Uterus (tissue), 4 donors: ENCODE measurements around the gene NUP42. TPM values are rescaled to one million over a fixed set of nuclear protein-coding genes. Genes with fewer than 3 reads are reported as not detected.
A peak's percentile ranks its signal among the peaks of the same experiment; 100 is the strongest.

ENCODE experiments used
- DNase-seq, 2 donors: peaks; one replicate each; pipeline ENCODE4 v3.0.0-alpha.2; 2019 to 2020
- H3K27ac ChIP-seq, 2 donors: fragments of 200-600 bp; sonication (generic); 1 replicate in 1 of 2; 2 replicates in 1 of 2; pipeline ENCODE4 v1.5.1; 2016 to 2018
- H3K27me3 ChIP-seq, 2 donors: fragments of 200-600 bp; sonication (generic); one replicate each; pipeline ENCODE4 v1.5.1; 2018 to 2019; ENCODE audit warnings: control low read depth in 1 of 2
- H3K36me3 ChIP-seq, 2 donors: fragments of 200-600 bp; sonication (generic); one replicate each; pipeline ENCODE4 v1.5.1; 2019; ENCODE audit warnings: control low read depth in 1 of 2
- H3K4me1 ChIP-seq, 2 donors: fragments of 200-600 bp; sonication (generic); one replicate each; pipeline ENCODE4 v1.5.1; 2018 to 2019; ENCODE audit warnings: control low read depth in 1 of 2
- H3K4me3 ChIP-seq, 2 donors: fragments of 200-600 bp; sonication (generic); 1 replicate in 1 of 2; 2 replicates in 1 of 2; pipeline ENCODE4 v1.5.1; 2018 to 2019; ENCODE audit warnings: mild to moderate bottlenecking in 1 of 2
- H3K9me3 ChIP-seq, 2 donors: fragments of 200-600 bp; sonication (generic); one replicate each; pipeline ENCODE4 v1.5.1; 2019; ENCODE audit warnings: control low read depth in 1 of 2
- POLR2A ChIP-seq, 2 donors: fragments of 450-650 bp; IDR thresholded peaks; one replicate each; pipeline ENCODE4 v1.6.1; 2016; ENCODE audit warnings: antibody characterized with exemption in 2 of 2, mild to moderate bottlenecking in 1 of 2, moderate library complexity in 1 of 2
- intact Hi-C: fragments of 100-400 bp; cut with DNase I; formaldehyde crosslinking; loops from one replicate; pipeline ENCODE4 v1.15.1; 2023; ENCODE audit warnings: low total_unique reads
- total RNA-seq, 4 donors: library from RNA; depleted of rRNA in 3 of 4; stranded (reverse); fragments of >200 nt in 3 of 4; gene quantifications; one replicate each; pipeline versions ENCODE4 v1.1.0 to v1.2.4, GENCODE V29; 2014 to 2023
- TF ChIP-seq, protein P1 (sequence below), 4 experiments: fragments of 200-600 bp in 2 of 4; fragments of 450-650 bp in 2 of 4; sonication (generic) in 2 of 4; IDR thresholded peaks; one replicate each; pipeline ENCODE4 v1.5.1; 2016 to 2019; ENCODE audit warnings: antibody characterized with exemption in 4 of 4, mild to moderate bottlenecking in 2 of 4, moderate library complexity in 1 of 4
- donor health status: DM: yes; HTN: yes; CAD: no.

The NUP42 gene
- total RNA-seq, 4 donors from 2014 or later: 20.6 to 58.3 (median 36.1) TPM

DNA sequence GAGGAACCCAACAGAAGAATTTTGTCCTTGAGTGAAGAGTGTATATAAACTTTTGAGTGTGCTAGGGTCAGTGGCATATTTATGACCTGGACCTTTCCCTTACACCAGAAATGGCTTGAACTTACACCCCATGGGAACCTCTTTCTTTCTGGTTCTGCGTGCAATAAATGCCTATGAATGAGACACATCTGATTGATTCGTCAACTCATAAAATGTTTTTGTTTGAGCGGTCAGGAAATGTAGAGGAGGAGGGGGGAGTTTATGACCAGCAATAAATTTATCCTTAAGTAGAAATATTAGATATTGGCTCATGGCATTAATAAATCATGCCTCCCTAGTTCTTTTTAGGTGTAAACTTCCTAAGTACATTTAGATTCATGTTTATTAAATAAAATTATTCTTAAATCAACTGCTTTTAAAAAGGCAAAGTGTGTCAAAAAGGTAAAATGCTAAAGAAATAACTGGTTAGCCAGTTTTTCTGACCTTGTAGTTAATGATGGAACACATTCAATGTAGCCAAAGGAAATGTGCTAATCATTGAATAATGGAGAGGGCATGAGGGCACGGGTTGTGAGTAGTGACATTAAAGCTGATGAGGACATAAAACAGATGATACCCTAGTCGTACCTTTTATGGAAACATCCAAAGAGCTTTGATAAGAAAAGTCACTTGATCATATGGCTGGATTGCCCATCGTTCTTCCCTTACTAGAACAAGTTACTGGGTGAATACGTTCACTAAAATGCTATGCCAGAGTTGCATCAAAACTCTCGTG, 13.6 kb upstream of the NUP42 start:
- no peak for DNase-seq
- no peak overlapping the region for H3K4me3 ChIP-seq
- H3K4me1 ChIP-seq: no peaks in the 10 kb centered on the region
- H3K9me3 ChIP-seq: no peaks in the 10 kb centered on the region
- no peaks in the 10 kb centered on the region for H3K36me3 ChIP-seq
- no peak overlapping the region for H3K27ac ChIP-seq
- no peaks in the 10 kb centered on the region for H3K27me3 ChIP-seq
- intact Hi-C loops: no loop called here
- TF ChIP-seq, protein P1, sequence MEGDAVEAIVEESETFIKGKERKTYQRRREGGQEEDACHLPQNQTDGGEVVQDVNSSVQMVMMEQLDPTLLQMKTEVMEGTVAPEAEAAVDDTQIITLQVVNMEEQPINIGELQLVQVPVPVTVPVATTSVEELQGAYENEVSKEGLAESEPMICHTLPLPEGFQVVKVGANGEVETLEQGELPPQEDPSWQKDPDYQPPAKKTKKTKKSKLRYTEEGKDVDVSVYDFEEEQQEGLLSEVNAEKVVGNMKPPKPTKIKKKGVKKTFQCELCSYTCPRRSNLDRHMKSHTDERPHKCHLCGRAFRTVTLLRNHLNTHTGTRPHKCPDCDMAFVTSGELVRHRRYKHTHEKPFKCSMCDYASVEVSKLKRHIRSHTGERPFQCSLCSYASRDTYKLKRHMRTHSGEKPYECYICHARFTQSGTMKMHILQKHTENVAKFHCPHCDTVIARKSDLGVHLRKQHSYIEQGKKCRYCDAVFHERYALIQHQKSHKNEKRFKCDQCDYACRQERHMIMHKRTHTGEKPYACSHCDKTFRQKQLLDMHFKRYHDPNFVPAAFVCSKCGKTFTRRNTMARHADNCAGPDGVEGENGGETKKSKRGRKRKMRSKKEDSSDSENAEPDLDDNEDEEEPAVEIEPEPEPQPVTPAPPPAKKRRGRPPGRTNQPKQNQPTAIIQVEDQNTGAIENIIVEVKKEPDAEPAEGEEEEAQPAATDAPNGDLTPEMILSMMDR (IDR thresholded peaks at IDR 0.05): no peak
- TF ChIP-seq POLR2A (IDR thresholded peaks at IDR 0.05): no peak

DNA sequence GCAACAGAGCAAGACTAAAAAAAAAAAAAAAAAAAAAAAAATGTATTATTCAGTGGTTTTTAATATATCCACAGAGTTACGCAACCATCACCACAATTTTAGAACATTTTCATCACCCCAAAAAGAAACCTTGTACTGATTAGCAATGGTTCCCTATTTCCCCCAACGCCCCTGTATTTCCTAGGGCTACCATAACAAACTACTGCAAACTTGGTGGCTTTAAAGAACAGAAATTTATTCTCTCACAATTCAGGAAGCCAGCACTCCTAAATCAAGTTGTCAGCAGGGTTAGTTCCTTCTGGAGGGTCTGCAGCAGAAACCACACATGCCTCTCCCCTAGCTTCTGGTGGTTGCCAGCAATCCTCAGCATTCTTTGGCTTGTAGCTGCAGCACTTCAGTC, 5.9 kb upstream of the NUP42 start:
- no peak for DNase-seq
- no peaks in the 10 kb centered on the region for H3K9me3 ChIP-seq
- intact Hi-C loops: no loop called here
- no peaks in the 10 kb centered on the region for H3K4me1 ChIP-seq
- TF ChIP-seq, protein P1 (IDR thresholded peaks at IDR 0.05): no peak
- TF ChIP-seq POLR2A (IDR thresholded peaks at IDR 0.05): no peak
- H3K36me3 ChIP-seq: no peaks in the 10 kb centered on the region
- no peak overlapping the region for H3K27ac ChIP-seq
- no peak overlapping the region for H3K4me3 ChIP-seq
- no peaks in the 10 kb centered on the region for H3K27me3 ChIP-seq

DNA sequence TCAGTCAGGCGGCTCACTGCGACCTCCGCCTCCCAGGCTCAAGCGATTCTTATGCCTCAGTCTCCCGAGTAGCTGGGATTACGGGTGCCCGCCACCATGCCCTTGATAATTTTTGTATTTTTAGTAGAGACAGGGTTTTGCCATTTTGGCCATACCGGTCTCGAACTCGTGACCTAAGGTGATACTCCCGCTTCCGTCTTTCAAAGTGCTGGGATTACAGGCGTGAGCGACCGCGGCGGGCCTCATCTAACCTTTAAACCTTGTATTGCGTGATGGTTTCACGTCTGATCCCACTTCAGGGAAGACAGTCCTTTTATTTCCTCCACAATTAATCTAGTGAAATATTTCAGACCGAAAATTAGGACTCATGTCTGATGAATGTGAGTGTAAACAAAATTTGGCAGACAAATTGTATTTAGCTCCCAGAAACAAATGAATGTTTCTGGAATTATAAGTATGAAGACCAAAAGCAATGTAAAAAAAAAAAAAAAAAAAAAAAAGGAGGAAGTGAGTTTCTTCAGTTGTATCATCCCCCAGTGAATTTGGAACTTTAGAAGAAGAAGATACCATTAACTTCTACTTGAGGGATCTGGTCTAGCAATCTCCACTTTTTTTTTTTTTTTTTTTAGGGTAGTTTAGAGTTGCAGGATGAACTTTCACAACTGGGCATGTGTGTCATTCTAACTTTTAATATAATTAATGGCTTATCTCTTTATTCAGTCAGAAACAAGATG, 1.6 kb downstream of the NUP42 start:
- intact Hi-C loops: no loop called here
- DNase-seq: no peak
- Histone ChIP-seq H3K9me3 (no peaks in the 10 kb centered on the region), H3K4me1 (no peaks in the 10 kb centered on the region), H3K27ac (no peak overlapping the region), H3K4me3 (no peak overlapping the region), H3K27me3 (no peaks in the 10 kb centered on the region), H3K36me3 (no peaks in the 10 kb centered on the region)
- TF ChIP-seq, protein P1 (IDR thresholded peaks at IDR 0.05): no peak
- no peak for TF ChIP-seq POLR2A (IDR thresholded peaks at IDR 0.05)

DNA sequence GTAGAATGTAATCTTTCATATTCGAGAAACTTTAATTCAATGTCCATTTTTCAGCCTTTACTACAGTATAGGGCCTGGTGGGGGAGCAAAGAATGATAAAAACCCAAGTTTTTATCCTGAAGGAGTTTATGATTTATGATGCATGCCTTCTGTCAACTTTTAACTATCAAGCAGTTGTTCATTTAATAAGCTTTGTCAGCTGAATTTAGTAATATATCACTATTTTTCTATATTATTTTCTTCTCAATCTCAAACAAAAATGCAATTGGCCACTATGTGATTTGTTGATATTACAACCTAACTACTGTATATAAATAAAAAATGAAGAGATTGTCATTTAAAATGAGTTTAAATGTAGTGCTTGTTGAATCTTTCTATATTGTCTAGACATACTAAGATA, 2.4 kb downstream of the NUP42 start:
- TF ChIP-seq POLR2A (IDR thresholded peaks at IDR 0.05): no peak
- TF ChIP-seq, protein P1 (IDR thresholded peaks at IDR 0.05): no peak
- H3K4me3 ChIP-seq: no peak overlapping the region
- H3K4me1 ChIP-seq: no peaks in the 10 kb centered on the region
- no peak for DNase-seq
- no peaks in the 10 kb centered on the region for H3K9me3 ChIP-seq
- intact Hi-C loops: no loop called here
- no peaks in the 10 kb centered on the region for H3K27me3 ChIP-seq
- H3K36me3 ChIP-seq: no peaks in the 10 kb centered on the region
- no peak overlapping the region for H3K27ac ChIP-seq

DNA sequence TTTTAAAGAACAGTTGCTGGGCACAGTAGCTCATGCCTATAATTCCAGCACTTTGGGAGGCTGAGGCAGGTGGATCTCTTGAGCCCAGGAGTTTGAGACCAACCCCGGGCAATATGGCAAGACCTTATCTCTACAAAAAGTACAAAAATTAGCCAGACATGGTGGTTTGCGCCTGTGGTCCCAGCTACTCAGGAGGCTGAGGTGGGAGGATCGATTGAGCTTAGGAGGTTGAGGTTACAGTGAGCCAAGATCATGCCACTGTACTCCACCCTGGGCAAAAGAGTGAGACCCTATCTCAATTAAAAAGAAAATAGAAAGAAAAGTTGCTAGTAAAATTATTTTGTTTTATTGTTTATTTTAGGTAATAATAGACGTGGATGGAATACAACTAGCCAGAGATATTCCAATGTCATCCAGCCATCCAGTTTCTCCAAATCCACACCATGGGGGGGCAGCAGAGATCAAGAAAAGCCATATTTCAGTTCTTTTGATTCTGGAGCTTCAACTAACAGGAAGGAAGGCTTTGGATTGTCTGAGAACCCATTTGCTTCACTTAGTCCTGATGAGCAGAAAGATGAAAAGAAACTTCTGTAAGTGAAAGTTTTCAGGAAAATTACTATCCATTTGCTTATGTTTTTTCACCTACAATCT, 3.0 kb downstream of the NUP42 start:
- TF ChIP-seq, protein P1 (IDR thresholded peaks at IDR 0.05): peak; percentile 38 to 43 (median 40)
- no peak for TF ChIP-seq POLR2A (IDR thresholded peaks at IDR 0.05)
- intact Hi-C loops: no loop called here
- Histone ChIP-seq H3K9me3 (no peaks in the 10 kb centered on the region), H3K4me1 (no peaks in the 10 kb centered on the region), H3K36me3 (no peaks in the 10 kb centered on the region), H3K27ac (no peak overlapping the region), H3K4me3 (no peak overlapping the region), H3K27me3 (no peaks in the 10 kb centered on the region)
- peak; percentile 50 to 53 for DNase-seq
